ENCODE data around the gene CYBC1. TPM values are rescaled to one million over a fixed set of nuclear protein-coding genes. Genes with fewer than 3 reads are reported as not detected.

Gene CYBC1
- total and polyA plus RNA-seq, 2 of the 4 experiments (the other 2 are of a cell fraction) = 75.1 to 76.7 TPM

GRCh38 chr17:82463925-82464566 is 13.5 kb upstream of the CYBC1 start:
- Histone ChIP-seq H3K18ac (ENCODE audit: low read depth, low read length) (no peak overlapping the region), H3K4ac (ENCODE audit: low read depth, low read length) (no peak overlapping the region), H3K4me3 (ENCODE audit: insufficient read depth, low read depth, low read length) (no peak overlapping the region), H3K9ac (ENCODE audit: low read depth, low read length) (no peak overlapping the region), H3K14ac (replicated peaks; ENCODE audit: low read depth, low read length) (no peak overlapping the region), H2AK5ac (ENCODE audit: low read depth, low read length) (no peak overlapping the region), H2BK20ac (ENCODE audit: low read depth, low read length) (no peak overlapping the region), H4K91ac (ENCODE audit: insufficient read depth, low read depth, low read length) (no peak overlapping the region), H3K4me1 (ENCODE audit: control insufficient read depth, insufficient read depth, low read length) (no peaks in the 10 kb centered on the region), H3K4me2 (ENCODE audit: low read depth, low read length) (no peak overlapping the region), H2BK120ac (ENCODE audit: low read depth, low read length) (no peak overlapping the region), H3K36me3 (ENCODE audit: control insufficient read depth, insufficient read depth, low read length) (peaks cover 54% of the 10 kb centered on the region), H2AFZ (replicated peaks; ENCODE audit: low read length, poor library complexity) (no peak overlapping the region), H3K56ac (ENCODE audit: extremely low read depth, insufficient read depth, low read length) (no peak overlapping the region), H4K8ac (ENCODE audit: low read depth in 2 of 2, low read length in 2 of 2) (no peak overlapping the region), H2BK15ac (ENCODE audit: low read depth, low read length) (no peak overlapping the region), H4K5ac (ENCODE audit: low read depth, low read length) (no peak overlapping the region), H3K27ac (ENCODE audit: insufficient read depth, low read length) (no peak overlapping the region), H4K20me1 (ENCODE audit: insufficient read depth, low read length) (peaks cover 13% of the 10 kb centered on the region), H3K23ac (ENCODE audit: low read depth, low read length) (no peak overlapping the region), H2BK5ac (ENCODE audit: low read depth, low read length, poor library complexity, severe bottlenecking) (no peak overlapping the region), H3K9me1 (ENCODE audit: insufficient read depth, low read length) (peaks cover 3% of the 10 kb centered on the region; the same call in 1 of the 2 replicates), H3K9me3 (ENCODE audit: control insufficient read depth, insufficient read depth, low read length) (no peaks in the 10 kb centered on the region), H2AK9ac (replicated peaks; ENCODE audit: low read depth, low read length, poor library complexity) (peak overlapping the region; percentile 73), H3K27me3 (ENCODE audit: control insufficient read depth, insufficient read depth, low read length) (no peaks in the 10 kb centered on the region), H3K79me1 (ENCODE audit: low read depth in 1 of 2, low read length in 2 of 2) (peaks cover 8 to 41% of the 10 kb centered on the region in 2 experiments)
- ChIA-PET POLR2A (ENCODE audit: unreplicated experiment) (no interaction called here), CTCF (no interaction called here)
- TF ChIP-seq POLR2A (IDR thresholded peaks at IDR 0.05; ENCODE audit: low read depth, low read length) (no peak), NFE2L2 (IDR thresholded peaks at IDR 0.05; ENCODE audit: low read depth, low read length) (no peak), ELK1 (IDR thresholded peaks at IDR 0.05; ENCODE audit: borderline replicate concordance, low read depth, low read length) (no peak), BHLHE40 (IDR thresholded peaks at IDR 0.05; ENCODE audit: low read depth, low read length) (no peak), MXI1 (IDR thresholded peaks at IDR 0.05; ENCODE audit: borderline replicate concordance, low read depth, low read length) (no peak), SMC3 (IDR thresholded peaks at IDR 0.05; ENCODE audit: low read depth, low read length) (no peak), FOS (IDR thresholded peaks at IDR 0.05; ENCODE audit: low read depth, low read length) (no peak), MAFK (IDR thresholded peaks at IDR 0.05; ENCODE audit: low read depth, low read length) (no peak), CEBPB (IDR thresholded peaks at IDR 0.05; ENCODE audit: low read depth, low read length) (no peak), MAZ (IDR thresholded peaks at IDR 0.05; ENCODE audit: borderline replicate concordance, low read depth, low read length) (no peak)
- TF ChIP-seq, protein P1, sequence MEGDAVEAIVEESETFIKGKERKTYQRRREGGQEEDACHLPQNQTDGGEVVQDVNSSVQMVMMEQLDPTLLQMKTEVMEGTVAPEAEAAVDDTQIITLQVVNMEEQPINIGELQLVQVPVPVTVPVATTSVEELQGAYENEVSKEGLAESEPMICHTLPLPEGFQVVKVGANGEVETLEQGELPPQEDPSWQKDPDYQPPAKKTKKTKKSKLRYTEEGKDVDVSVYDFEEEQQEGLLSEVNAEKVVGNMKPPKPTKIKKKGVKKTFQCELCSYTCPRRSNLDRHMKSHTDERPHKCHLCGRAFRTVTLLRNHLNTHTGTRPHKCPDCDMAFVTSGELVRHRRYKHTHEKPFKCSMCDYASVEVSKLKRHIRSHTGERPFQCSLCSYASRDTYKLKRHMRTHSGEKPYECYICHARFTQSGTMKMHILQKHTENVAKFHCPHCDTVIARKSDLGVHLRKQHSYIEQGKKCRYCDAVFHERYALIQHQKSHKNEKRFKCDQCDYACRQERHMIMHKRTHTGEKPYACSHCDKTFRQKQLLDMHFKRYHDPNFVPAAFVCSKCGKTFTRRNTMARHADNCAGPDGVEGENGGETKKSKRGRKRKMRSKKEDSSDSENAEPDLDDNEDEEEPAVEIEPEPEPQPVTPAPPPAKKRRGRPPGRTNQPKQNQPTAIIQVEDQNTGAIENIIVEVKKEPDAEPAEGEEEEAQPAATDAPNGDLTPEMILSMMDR (conservative IDR thresholded peaks at IDR 0.05; ENCODE audit: low read depth, low read length) = no peak
- WGBS, 2 experiments (ENCODE audit: extremely low coverage in 2 of 2, insufficient read length in 1 of 2) = 72% methylated on average over 4 of the region's 7 CpGs; no CpG with 5 or more reads in 1 of the 2 experiments
- intact Hi-C loops (cut with micrococcal nuclease) = no loop called here
- DNase-seq (no peak), ATAC-seq (ENCODE audit: low read depth) (no peak)
- BruUV-seq (replicated peaks) = no TSS peak
- in situ Hi-C loops (cut with MboI; ENCODE audit: low sequenced_read_pairs) = no loop called here
- dilution Hi-C loops (cut with HindIII; ENCODE audit: low sequenced_read_pairs, unreplicated experiment) = no loop called here

Measured in IMR-90 (cell line).